Progenitor cell of endocrine pancreas (in vitro differentiated cells): Measurements from ENCODE around the gene SMARCA2. TPM values are rescaled to one million over a fixed set of nuclear protein-coding genes. Genes with fewer than 3 reads are reported as not detected.

ENCODE experiments used
- DNase-seq: peaks from one replicate; pipeline ENCODE4 v3.0.0; 2021; ENCODE audit warnings: low spot score; ENCODE audit not compliant: unreplicated experiment
- H3K27ac Mint-ChIP-seq: 2 replicates; pipeline ENCODE4 v1.8.0; 2021; ENCODE audit warnings: mild to moderate bottlenecking, moderate library complexity, mixed read lengths
- H3K27me3 Mint-ChIP-seq: 2 replicates; pipeline ENCODE4 v1.8.0; 2021; ENCODE audit warnings: mixed read lengths
- H3K36me3 Mint-ChIP-seq: 2 replicates; pipeline ENCODE4 v1.8.0; 2022; ENCODE audit warnings: mixed read lengths; ENCODE audit not compliant: insufficient read depth
- H3K4me1 Mint-ChIP-seq: 2 replicates; pipeline ENCODE4 v1.8.0; 2021; ENCODE audit warnings: low read depth, mixed read lengths
- H3K4me3 Mint-ChIP-seq: 2 replicates; pipeline ENCODE4 v1.8.0; 2021; ENCODE audit warnings: low read depth, mild to moderate bottlenecking, moderate library complexity, mixed read lengths
- H3K9me3 Mint-ChIP-seq: 2 replicates; pipeline ENCODE4 v1.8.0; 2021; ENCODE audit warnings: low read depth, mixed read lengths
- total RNA-seq: library from RNA; stranded (reverse); gene quantifications from 2 replicates; pipeline ENCODE4 v1.2.1, GENCODE V29; 2021
- TF ChIP-seq, protein P1 (sequence below): fragments of 200-600 bp; sonication (generic); IDR thresholded peaks from one replicate; pipeline ENCODE4 v1.5.0; 2021; ENCODE audit warnings: antibody characterized with exemption, mild to moderate bottlenecking; ENCODE audit not compliant: unreplicated experiment

SMARCA2 gene
- total RNA-seq, 1 donor from 2014 or later: 55.8 TPM

DNA sequence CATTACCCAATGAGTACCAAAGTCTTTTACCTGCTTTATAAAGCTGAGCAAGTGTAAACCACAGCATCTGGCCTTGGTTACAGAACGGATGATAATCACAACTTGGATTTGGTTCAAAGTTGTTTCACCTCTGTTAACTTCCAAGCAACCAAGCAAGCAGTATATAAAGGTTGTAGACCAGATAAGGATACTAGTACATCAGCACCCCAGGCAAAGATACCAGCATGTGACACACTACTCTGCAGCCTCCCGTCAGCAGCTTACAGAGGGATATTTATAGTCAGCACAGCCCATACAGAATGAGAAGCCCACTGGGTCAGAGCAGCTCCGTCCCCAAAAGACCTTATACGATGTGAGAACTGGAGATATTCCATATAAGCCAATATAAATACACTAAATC, 193.3 kb downstream of the SMARCA2 start:
- Mint-ChIP-seq H3K27me3 (no peaks in the 10 kb centered on the region), H3K9me3 (peaks cover 4% of the 10 kb centered on the region), H3K27ac (no peak overlapping the region), H3K36me3 (no peaks in the 10 kb centered on the region), H3K4me3 (no peak overlapping the region), H3K4me1 (peaks cover 1% of the 10 kb centered on the region)
- no peak for DNase-seq
- TF ChIP-seq, protein P1, sequence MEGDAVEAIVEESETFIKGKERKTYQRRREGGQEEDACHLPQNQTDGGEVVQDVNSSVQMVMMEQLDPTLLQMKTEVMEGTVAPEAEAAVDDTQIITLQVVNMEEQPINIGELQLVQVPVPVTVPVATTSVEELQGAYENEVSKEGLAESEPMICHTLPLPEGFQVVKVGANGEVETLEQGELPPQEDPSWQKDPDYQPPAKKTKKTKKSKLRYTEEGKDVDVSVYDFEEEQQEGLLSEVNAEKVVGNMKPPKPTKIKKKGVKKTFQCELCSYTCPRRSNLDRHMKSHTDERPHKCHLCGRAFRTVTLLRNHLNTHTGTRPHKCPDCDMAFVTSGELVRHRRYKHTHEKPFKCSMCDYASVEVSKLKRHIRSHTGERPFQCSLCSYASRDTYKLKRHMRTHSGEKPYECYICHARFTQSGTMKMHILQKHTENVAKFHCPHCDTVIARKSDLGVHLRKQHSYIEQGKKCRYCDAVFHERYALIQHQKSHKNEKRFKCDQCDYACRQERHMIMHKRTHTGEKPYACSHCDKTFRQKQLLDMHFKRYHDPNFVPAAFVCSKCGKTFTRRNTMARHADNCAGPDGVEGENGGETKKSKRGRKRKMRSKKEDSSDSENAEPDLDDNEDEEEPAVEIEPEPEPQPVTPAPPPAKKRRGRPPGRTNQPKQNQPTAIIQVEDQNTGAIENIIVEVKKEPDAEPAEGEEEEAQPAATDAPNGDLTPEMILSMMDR: no peak

DNA sequence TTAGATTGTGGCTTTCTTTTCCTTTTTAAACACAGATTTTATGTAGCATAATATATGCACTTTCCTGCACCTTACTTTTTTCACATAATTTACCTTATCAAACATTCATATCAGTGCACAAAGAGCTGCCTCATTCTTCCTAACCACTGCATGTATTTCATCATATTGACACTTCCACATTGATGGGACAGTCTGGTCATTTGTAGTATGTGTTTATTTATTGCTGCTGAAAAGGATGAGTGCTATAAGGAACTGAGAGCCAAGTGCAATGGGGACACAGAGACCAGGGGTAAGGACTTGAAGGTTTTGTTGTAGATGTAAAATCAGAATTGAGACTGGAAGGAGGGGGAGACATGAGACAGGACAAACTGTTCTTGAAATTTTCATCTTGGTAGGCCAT, 193.8 kb downstream of the SMARCA2 start:
- no peak overlapping the region for H3K27ac Mint-ChIP-seq
- TF ChIP-seq, protein P1: no peak
- peaks cover 1% of the 10 kb centered on the region for H3K4me1 Mint-ChIP-seq
- H3K27me3 Mint-ChIP-seq: no peaks in the 10 kb centered on the region
- H3K4me3 Mint-ChIP-seq: no peak overlapping the region
- no peak for DNase-seq
- no peaks in the 10 kb centered on the region for H3K36me3 Mint-ChIP-seq
- H3K9me3 Mint-ChIP-seq: peaks cover 4% of the 10 kb centered on the region

DNA sequence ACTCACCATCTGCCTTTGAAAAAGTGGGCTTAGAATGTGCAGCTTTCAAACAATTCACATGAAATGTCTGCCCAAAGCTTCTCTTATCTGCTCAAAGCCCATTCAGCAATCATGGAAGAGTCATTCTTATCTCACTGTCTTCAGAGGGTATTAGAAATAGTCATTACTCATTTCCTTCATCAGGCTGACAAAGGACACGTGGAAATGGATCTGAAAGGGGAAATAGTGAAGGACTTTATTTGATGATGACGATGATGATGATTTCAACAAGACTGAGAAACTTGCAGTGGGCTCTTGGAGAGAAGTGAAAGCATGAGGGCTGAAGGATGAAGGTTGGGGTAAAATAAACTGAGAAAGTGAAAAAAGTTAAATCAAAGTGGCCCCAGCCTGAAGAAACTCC, 194.3 kb downstream of the SMARCA2 start:
- H3K27me3 Mint-ChIP-seq: no peaks in the 10 kb centered on the region
- H3K4me3 Mint-ChIP-seq: no peak overlapping the region
- TF ChIP-seq, protein P1: no peak
- H3K4me1 Mint-ChIP-seq: peaks cover 1% of the 10 kb centered on the region
- peaks cover 4% of the 10 kb centered on the region for H3K9me3 Mint-ChIP-seq
- no peak overlapping the region for H3K27ac Mint-ChIP-seq
- no peaks in the 10 kb centered on the region for H3K36me3 Mint-ChIP-seq
- no peak for DNase-seq

DNA sequence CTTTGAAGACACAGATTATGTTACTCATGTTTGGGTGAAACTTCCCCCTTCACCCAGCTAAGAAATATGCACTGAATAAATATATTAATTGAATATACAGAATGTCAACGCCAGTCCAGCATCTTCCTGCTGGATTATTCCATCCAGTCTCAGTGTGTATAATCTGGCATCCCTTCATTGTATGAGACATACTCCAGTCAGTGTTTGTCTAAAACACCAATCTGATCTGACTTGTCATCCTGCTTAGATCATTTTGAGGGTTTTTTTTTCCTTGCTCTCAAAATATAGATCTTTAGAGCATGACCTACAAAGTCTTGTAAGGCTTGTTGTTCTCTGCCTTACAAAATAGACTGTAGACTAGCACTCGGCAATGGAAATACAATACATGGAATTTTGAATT, 195.1 kb downstream of the SMARCA2 start:
- TF ChIP-seq, protein P1: no peak
- Mint-ChIP-seq H3K27me3 (no peaks in the 10 kb centered on the region), H3K9me3 (peaks cover 4% of the 10 kb centered on the region), H3K4me1 (peaks cover 1% of the 10 kb centered on the region), H3K4me3 (no peak overlapping the region), H3K27ac (no peak overlapping the region), H3K36me3 (no peaks in the 10 kb centered on the region)
- DNase-seq: no peak

DNA sequence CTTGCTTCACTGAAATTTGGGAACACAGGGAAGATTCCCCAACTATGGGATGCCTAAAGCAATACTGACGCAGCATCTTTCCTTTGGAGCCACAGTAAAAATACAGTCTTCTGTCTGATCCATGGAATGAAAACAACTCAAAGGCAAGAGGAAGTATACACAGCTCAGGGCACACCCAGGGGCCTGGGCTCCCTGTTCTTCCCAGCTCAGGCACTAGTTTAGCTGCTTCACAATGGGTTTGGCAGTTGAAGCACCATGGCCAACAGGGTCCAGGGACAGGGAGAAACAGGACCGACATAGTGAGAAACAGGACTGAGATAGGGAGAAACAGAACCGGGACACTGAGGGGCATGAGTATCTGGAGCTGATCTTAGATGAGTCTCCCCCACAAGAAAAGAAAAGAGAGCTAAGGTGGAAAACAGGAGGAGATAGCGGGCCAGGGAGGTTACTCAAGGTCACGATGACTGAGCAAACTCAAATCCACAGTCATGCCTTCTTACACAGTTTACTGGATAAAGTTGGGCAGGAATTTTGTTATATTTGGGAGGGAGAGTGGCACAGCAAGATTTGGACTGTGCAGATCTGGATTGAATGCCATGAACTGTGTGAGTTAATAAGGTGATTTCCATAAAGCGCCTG, 198.8 kb downstream of the SMARCA2 start:
- Mint-ChIP-seq H3K4me1 (peaks cover 1% of the 10 kb centered on the region), H3K27ac (no peak overlapping the region), H3K9me3 (peaks cover 4% of the 10 kb centered on the region), H3K27me3 (no peaks in the 10 kb centered on the region), H3K4me3 (no peak overlapping the region), H3K36me3 (no peaks in the 10 kb centered on the region)
- DNase-seq: no peak
- TF ChIP-seq, protein P1: no peak
